ENCODE results near the gene CDKN1C.

DNA sequence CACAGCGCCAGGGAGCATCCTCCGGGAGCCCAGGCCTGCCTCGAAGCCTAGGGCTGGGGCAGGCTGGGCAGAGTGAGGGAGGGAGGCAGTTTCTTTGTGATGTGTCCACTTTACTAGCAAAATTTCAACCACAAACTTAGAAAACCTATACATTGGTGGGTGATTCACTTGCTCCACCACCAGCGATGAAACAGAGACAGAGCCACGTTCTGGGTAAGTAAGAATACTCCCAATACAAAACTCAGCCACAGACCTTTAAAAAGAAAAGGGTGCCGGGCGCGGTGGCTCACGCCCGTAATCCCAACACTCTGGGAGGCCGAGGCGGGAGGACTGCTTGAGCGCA lies 22.3 kb downstream of the CDKN1C start:
- TF ChIP-seq, protein P1, sequence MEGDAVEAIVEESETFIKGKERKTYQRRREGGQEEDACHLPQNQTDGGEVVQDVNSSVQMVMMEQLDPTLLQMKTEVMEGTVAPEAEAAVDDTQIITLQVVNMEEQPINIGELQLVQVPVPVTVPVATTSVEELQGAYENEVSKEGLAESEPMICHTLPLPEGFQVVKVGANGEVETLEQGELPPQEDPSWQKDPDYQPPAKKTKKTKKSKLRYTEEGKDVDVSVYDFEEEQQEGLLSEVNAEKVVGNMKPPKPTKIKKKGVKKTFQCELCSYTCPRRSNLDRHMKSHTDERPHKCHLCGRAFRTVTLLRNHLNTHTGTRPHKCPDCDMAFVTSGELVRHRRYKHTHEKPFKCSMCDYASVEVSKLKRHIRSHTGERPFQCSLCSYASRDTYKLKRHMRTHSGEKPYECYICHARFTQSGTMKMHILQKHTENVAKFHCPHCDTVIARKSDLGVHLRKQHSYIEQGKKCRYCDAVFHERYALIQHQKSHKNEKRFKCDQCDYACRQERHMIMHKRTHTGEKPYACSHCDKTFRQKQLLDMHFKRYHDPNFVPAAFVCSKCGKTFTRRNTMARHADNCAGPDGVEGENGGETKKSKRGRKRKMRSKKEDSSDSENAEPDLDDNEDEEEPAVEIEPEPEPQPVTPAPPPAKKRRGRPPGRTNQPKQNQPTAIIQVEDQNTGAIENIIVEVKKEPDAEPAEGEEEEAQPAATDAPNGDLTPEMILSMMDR (IDR thresholded peaks at IDR 0.05), result no peak
- no peak for TF ChIP-seq POLR2A (IDR thresholded peaks at IDR 0.05)
